ENCODE results near the gene CFAP58.

The CFAP58 gene

DNA sequence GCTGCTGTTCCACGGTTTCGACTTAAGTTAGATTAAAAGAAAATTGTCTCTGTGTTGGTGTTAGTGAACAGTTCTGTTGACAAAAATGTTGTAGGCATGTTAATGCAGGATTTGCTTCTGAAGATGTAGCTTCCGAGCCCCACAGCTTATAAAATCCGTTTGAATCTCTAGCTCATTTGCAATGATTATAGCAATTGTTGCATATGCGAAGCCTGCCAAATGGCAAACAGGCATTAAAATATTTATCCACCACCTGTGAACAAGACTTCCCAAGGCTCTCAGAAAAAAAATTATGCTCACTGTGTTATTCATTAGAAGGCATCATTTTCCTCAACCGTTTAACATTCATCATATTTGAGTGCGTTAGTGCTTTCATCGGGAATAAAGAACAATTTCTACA is 14.3 kb downstream of the CFAP58 start:
- Histone ChIP-seq H3K4me1 (no peaks in the 10 kb centered on the region), H3K27me3 (0 out of 2 replicates have a peak, but pooled peaks cover 4% of the 10 kb centered on the region), H3K4me3 (ENCODE audit: low read depth, low read length) (no peak overlapping the region), H3K36me3 (no peaks in the 10 kb centered on the region), H3K9me3 (no peaks in the 10 kb centered on the region)
- TF ChIP-seq, protein P1, sequence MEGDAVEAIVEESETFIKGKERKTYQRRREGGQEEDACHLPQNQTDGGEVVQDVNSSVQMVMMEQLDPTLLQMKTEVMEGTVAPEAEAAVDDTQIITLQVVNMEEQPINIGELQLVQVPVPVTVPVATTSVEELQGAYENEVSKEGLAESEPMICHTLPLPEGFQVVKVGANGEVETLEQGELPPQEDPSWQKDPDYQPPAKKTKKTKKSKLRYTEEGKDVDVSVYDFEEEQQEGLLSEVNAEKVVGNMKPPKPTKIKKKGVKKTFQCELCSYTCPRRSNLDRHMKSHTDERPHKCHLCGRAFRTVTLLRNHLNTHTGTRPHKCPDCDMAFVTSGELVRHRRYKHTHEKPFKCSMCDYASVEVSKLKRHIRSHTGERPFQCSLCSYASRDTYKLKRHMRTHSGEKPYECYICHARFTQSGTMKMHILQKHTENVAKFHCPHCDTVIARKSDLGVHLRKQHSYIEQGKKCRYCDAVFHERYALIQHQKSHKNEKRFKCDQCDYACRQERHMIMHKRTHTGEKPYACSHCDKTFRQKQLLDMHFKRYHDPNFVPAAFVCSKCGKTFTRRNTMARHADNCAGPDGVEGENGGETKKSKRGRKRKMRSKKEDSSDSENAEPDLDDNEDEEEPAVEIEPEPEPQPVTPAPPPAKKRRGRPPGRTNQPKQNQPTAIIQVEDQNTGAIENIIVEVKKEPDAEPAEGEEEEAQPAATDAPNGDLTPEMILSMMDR (IDR thresholded peaks at IDR 0.05; ENCODE audit: low read depth, low read length): no peak
- no peak for DNase-seq

DNA sequence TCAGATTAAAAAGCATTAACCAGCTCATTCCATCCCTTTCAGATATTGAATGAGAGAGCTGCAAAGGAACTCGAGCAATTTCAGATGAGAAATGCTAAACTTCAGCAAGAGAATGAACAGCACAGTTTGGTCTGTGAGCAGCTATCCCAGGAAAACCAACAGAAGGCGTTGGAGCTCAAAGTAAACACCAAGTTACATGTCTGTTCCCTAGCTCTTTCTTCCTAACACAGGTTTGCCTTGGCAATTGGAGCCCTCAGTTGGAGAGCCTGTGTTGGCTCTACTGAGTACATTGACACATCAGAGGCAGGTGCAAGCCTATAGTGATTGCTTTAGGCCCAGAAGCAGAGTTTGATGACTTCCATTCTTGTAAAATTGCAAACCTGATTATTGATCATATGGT is 14.7 kb downstream of the CFAP58 start:
- 0 out of 2 replicates have a peak, but pooled peaks cover 4% of the 10 kb centered on the region for H3K27me3 ChIP-seq
- no peaks in the 10 kb centered on the region for H3K4me1 ChIP-seq
- no peak overlapping the region for H3K4me3 ChIP-seq (ENCODE audit: low read depth, low read length)
- TF ChIP-seq, protein P1 (IDR thresholded peaks at IDR 0.05; ENCODE audit: low read depth, low read length): no peak
- no peak for DNase-seq
- H3K9me3 ChIP-seq: no peaks in the 10 kb centered on the region
- no peaks in the 10 kb centered on the region for H3K36me3 ChIP-seq

DNA sequence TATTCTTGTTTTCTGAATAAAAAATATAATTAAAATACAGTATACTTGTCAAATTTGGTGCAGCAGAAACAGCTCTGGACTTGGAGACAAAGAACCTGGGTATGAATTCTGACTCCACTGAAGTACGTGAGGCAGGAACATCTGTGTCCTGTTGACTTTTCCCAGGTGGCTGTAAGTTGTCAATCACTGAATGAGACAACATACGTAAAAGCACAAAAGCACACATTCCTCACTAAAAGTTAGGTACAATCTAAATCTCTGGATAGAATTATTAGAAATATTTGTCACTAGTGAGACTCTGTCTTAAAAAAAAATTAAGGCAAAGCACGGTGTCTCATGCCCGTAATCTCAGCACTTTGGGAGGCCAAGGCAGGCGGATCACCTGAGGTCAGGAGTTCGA is 18.1 kb downstream of the CFAP58 start:
- no peaks in the 10 kb centered on the region for H3K4me1 ChIP-seq
- H3K36me3 ChIP-seq: no peaks in the 10 kb centered on the region
- TF ChIP-seq, protein P1 (IDR thresholded peaks at IDR 0.05; ENCODE audit: low read depth, low read length): no peak
- H3K27me3 ChIP-seq: 0 out of 2 replicates have a peak, but pooled peaks cover 4% of the 10 kb centered on the region
- DNase-seq: no peak
- H3K9me3 ChIP-seq: no peaks in the 10 kb centered on the region
- no peak overlapping the region for H3K4me3 ChIP-seq (ENCODE audit: low read depth, low read length)

DNA sequence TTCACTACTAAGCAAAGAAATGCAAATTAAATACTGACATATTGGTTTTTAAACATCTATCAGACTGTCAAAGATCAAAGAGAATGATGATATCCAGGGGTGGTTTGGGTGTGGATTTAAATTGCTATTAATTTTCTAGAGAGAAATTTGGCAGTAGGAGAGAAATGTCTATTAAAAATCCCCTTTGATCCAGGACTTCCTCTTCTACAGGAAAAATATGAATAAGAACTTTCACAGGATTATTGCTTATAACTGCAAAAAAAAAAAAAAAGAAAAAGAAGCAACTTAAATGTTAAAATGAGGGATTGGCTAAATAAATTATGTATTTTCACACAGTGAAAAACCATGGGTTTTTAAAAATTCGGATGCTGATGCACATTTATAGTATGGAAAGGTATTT is 21.0 kb downstream of the CFAP58 start:
- TF ChIP-seq, protein P1 (IDR thresholded peaks at IDR 0.05; ENCODE audit: low read depth, low read length): no peak
- no peaks in the 10 kb centered on the region for H3K9me3 ChIP-seq
- no peaks in the 10 kb centered on the region for H3K4me1 ChIP-seq
- DNase-seq: no peak
- no peaks in the 10 kb centered on the region for H3K36me3 ChIP-seq
- no peaks in the 10 kb centered on the region for H3K27me3 ChIP-seq
- H3K4me3 ChIP-seq (ENCODE audit: low read depth, low read length): no peak overlapping the region

DNA sequence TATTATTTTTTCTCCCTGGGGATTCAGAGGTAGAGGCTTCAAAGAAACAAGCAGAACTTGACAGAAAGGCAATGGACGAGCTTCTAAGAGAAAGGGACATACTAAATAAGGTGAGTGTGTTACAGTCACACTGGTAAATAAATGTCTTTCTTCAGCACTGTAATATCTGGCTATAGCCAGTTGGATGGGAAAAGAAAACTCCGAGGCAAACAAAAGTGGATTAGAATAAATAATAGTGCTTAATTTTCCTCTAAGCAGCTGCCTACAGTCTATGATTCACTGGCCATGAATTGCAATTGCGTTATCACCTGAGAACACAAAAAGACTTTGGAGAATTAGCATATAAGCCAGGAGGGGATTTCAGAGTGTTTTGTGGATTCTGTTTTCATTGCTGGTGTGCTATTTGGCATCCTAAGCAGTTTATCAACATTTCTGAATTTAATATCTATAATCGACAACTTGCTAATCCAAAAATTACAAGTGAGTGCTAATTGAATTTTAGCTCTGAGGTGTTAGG is 23.2 kb downstream of the CFAP58 start:
- H3K4me1 ChIP-seq: no peaks in the 10 kb centered on the region
- no peak overlapping the region for H3K4me3 ChIP-seq (ENCODE audit: low read depth, low read length)
- H3K36me3 ChIP-seq: no peaks in the 10 kb centered on the region
- no peak for DNase-seq
- no peaks in the 10 kb centered on the region for H3K9me3 ChIP-seq
- H3K27me3 ChIP-seq: no peaks in the 10 kb centered on the region
- TF ChIP-seq, protein P1 (IDR thresholded peaks at IDR 0.05; ENCODE audit: low read depth, low read length): no peak

DNA sequence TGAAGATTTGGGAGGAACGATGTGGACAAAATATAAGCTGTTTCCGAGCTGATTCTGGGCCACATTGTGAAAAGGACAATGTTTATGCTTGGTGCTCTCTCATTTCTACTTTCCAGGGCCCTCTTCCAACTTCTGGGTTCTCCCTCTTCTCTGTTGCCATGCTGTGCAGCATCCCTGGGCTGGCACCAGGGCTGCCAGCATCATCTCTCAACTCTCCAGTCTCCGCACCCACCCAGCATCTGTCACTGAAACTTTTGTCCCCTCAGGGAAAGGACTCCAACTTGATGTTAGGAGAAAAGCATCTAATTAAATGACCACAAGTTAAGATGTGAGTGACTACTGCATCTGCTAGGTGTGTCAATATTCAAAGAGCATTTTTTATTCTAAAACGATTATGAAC is 26.7 kb downstream of the CFAP58 start:
- Histone ChIP-seq H3K9me3 (no peaks in the 10 kb centered on the region), H3K27me3 (no peaks in the 10 kb centered on the region), H3K36me3 (no peaks in the 10 kb centered on the region), H3K4me1 (no peaks in the 10 kb centered on the region), H3K4me3 (ENCODE audit: low read depth, low read length) (no peak overlapping the region)
- TF ChIP-seq, protein P1 (IDR thresholded peaks at IDR 0.05; ENCODE audit: low read depth, low read length): no peak
- DNase-seq: no peak

Data from BE2C (cell line).